GM23338 (cell line): ENCODE data around the gene CDYL. TPM values are rescaled to one million over a fixed set of nuclear protein-coding genes. Genes with fewer than 3 reads are reported as not detected.

Experiments used
- ATAC-seq: fragments of 200-7000 bp; cut with Tn5 transposase; 3 replicates; pipeline ENCODE4 v1.9.1; 2020
- DNase-seq: peaks from one replicate; pipeline ENCODE4 v3.0.0-alpha.2; 2015; ENCODE audit warnings: low spot score
- H2AFZ ChIP-seq: fragments of 200-600 bp; sonication (generic); 2 replicates; pipeline ENCODE4 v1.8.0; 2016; ENCODE audit warnings: antibody characterized with exemption, mild to moderate bottlenecking, moderate library complexity
- H3F3A ChIP-seq: fragments of 200-600 bp; sonication (generic); replicated peaks from 2 replicates; pipeline ENCODE4 v1.8.0; 2017; ENCODE audit warnings: antibody characterized with exemption, mixed run types, low read depth
- H3K27ac ChIP-seq: fragments of 200-600 bp; sonication (generic); 2 replicates; pipeline ENCODE4 v1.6.1; 2016; ENCODE audit warnings: low read depth
- H3K27me3 ChIP-seq: fragments of 200-600 bp; sonication (generic); 2 replicates; pipeline ENCODE4 v1.8.0; 2016; ENCODE audit warnings: mild to moderate bottlenecking, mixed run types, moderate library complexity; ENCODE audit not compliant: insufficient read depth
- H3K36me3 ChIP-seq: fragments of 200-600 bp; sonication (generic); 2 replicates; pipeline ENCODE4 v1.8.0; 2016; ENCODE audit warnings: mild to moderate bottlenecking; ENCODE audit not compliant: insufficient read depth
- H3K4me1 ChIP-seq: fragments of 200-600 bp; sonication (generic); 2 replicates; pipeline ENCODE4 v1.8.0; 2016; ENCODE audit warnings: mild to moderate bottlenecking, moderate library complexity; ENCODE audit not compliant: insufficient read depth
- H3K4me2 ChIP-seq: fragments of 200-600 bp; sonication (generic); 2 replicates; pipeline ENCODE4 v1.7.1; 2017; ENCODE audit warnings: mixed run types
- H3K4me3 ChIP-seq: fragments of 200-600 bp; sonication (generic); 2 replicates; pipeline ENCODE4 v1.6.1; 2016; ENCODE audit warnings: mixed run types
- H3K79me2 ChIP-seq: fragments of 200-600 bp; sonication (generic); replicated peaks from 2 replicates; pipeline ENCODE4 v1.8.0; 2017; ENCODE audit warnings: mild to moderate bottlenecking; ENCODE audit not compliant: insufficient read depth
- H3K9me2 ChIP-seq: fragments of 200-600 bp; sonication (generic); 2 replicates; pipeline ENCODE4 v1.8.0; 2017; ENCODE audit not compliant: insufficient read depth
- H4K20me1 ChIP-seq: fragments of 200-600 bp; sonication (generic); replicated peaks from 2 replicates; pipeline ENCODE4 v1.8.0; 2017; ENCODE audit warnings: mild to moderate bottlenecking; ENCODE audit not compliant: insufficient read depth
- H3K27ac Mint-ChIP-seq: 2 replicates; pipeline ENCODE4 v1.8.0; 2020; ENCODE audit warnings: inconsistent platforms, mild to moderate bottlenecking, moderate library complexity, mixed read lengths
- H3K27me3 Mint-ChIP-seq: 3 replicates; pipeline ENCODE4 v1.8.0; 2022; ENCODE audit warnings: low read depth, mild to moderate bottlenecking, moderate library complexity, mixed read lengths, inconsistent platforms; ENCODE audit not compliant: insufficient read depth, poor library complexity
- H3K36me3 Mint-ChIP-seq: 3 replicates; pipeline ENCODE4 v1.8.0; 2021; ENCODE audit warnings: low read depth, mild to moderate bottlenecking, inconsistent platforms, moderate library complexity, mixed read lengths
- H3K4me1 Mint-ChIP-seq: 3 replicates; pipeline ENCODE4 v1.8.0; 2020; ENCODE audit warnings: mild to moderate bottlenecking, inconsistent platforms, mixed read lengths
- H3K4me3 Mint-ChIP-seq: 3 replicates; pipeline ENCODE4 v1.8.0; 2021; ENCODE audit warnings: moderate library complexity, mild to moderate bottlenecking, inconsistent platforms, mixed read lengths
- H3K9me3 Mint-ChIP-seq: 3 replicates; pipeline ENCODE4 v1.8.0; 2020; ENCODE audit warnings: moderate library complexity, mild to moderate bottlenecking, inconsistent platforms, mixed read lengths
- CREB1 ChIP-seq: fragments of 250-450 bp; sonication (Bioruptor Pico); IDR thresholded peaks from 2 replicates; pipeline ENCODE4 v1.5.0; 2020; ENCODE audit warnings: low read depth, mild to moderate bottlenecking, moderate library complexity
- CTCF ChIP-seq, 2 experiments: fragments of 200-600 bp in 1 of 2; sonication (generic) in 1 of 2; conservative IDR thresholded peaks; 2 replicates each; pipeline versions ENCODE4 v1.5.1 to v1.6.1; 2016 to 2017; ENCODE audit warnings: antibody characterized with exemption in 2 of 2, low read depth in 2 of 2, mild to moderate bottlenecking in 2 of 2, moderate library complexity in 1 of 2
- ETS1 ChIP-seq: IDR thresholded peaks from 2 replicates; pipeline ENCODE4 v1.6.1; 2016; ENCODE audit warnings: antibody characterized with exemption
- EZH2 ChIP-seq: fragments of 200-600 bp; sonication (generic); IDR thresholded peaks from one replicate; pipeline ENCODE4 v1.8.0; 2017; ENCODE audit warnings: antibody characterized with exemption, mild to moderate bottlenecking, low read depth; ENCODE audit not compliant: unreplicated experiment
- EZH2phosphoT487 ChIP-seq: fragments of 200-600 bp; sonication (generic); IDR thresholded peaks from one replicate; pipeline ENCODE4 v1.8.1; 2018; ENCODE audit warnings: antibody characterized with exemption; ENCODE audit not compliant: unreplicated experiment
- JUNB ChIP-seq: IDR thresholded peaks from one replicate; pipeline ENCODE4 v1.6.1; 2016; ENCODE audit warnings: antibody characterized with exemption; ENCODE audit not compliant: unreplicated experiment
- NANOG ChIP-seq: IDR thresholded peaks from 2 replicates; pipeline ENCODE4 v1.6.1; 2016; ENCODE audit warnings: antibody characterized with exemption, borderline replicate concordance
- POLR2AphosphoS5 ChIP-seq: IDR thresholded peaks from 2 replicates; pipeline ENCODE4 v1.6.1; 2016; ENCODE audit warnings: antibody characterized with exemption, low read depth
- STAT1 ChIP-seq: IDR thresholded peaks from one replicate; pipeline ENCODE4 v1.6.1; 2016; ENCODE audit warnings: antibody characterized with exemption; ENCODE audit not compliant: unreplicated experiment
- ZNF114 ChIP-seq: fragments of 250-450 bp; sonication (Bioruptor Pico); IDR thresholded peaks from 2 replicates; pipeline ENCODE4 v1.5.0; 2020; ENCODE audit warnings: mild to moderate bottlenecking, moderate library complexity
- polyA plus RNA-seq: library from polyadenylated mRNA; unstranded; fragments of >200 nt; fragmentation: Nextera tagmentation; extraction: Ambion mirVana; gene quantifications from 2 replicates; pipeline ENCODE4 v1.2.1, GENCODE V29; 2016
- total RNA-seq: library from RNA; depleted of rRNA; stranded (reverse); fragments of >200 nt; shearing (Covaris generic); gene quantifications from 2 replicates; pipeline ENCODE4 v1.2.3, GENCODE V29; 2014
- TF ChIP-seq, protein P1 (sequence below): IDR thresholded peaks from one replicate; pipeline ENCODE4 v1.6.1; 2018; ENCODE audit warnings: antibody characterized with exemption; ENCODE audit not compliant: unreplicated experiment

CDYL gene
- total and polyA plus RNA-seq, 2 experiments from 2014 or later, result 67.2 to 128 TPM

DNA sequence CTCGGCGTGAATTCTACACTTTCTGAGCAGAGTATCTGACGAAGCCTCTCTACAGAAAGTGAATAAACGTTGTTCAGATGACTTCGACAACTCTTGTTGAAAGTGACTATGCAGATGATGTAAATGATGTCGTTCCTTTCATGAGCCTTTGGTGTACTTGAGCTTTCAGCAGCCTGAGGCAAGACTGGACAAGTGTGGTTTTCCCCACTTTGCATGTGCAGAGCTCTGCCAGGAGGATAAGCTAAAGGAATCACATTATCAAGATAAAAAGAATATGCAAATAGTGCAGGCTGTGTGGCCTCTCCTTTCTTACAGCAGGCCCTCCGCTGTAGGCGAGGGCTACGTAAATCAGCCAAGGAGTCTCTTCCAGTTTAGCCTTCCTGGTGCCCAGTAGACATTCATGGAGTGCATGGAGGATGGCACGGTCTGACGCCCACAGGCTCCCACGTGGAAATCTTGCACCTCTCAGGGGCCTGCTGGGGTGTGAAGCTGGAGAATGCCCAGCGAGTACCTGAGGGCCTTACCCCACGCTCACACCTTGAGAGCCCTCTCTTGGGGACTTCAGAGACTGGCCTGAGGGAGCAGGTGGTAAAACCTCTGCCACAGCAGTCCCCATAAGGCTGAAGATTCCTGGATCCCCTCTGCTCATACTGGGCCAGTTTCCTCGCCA lies 172.7 kb downstream of the CDYL start (continued):
- TF ChIP-seq EZH2phosphoT487 (no peak), EZH2 (no peak), CTCF (conservative IDR thresholded peaks at IDR 0.05; ENCODE audit: low read depth in 2 of 2) (no peak), ETS1 (no peak), JUNB (no peak), POLR2AphosphoS5 (no peak), STAT1 (no peak), ZNF114 (CRISPR knock-in tag) (no peak), CREB1 (no peak), NANOG (no peak)
- TF ChIP-seq, protein P1, sequence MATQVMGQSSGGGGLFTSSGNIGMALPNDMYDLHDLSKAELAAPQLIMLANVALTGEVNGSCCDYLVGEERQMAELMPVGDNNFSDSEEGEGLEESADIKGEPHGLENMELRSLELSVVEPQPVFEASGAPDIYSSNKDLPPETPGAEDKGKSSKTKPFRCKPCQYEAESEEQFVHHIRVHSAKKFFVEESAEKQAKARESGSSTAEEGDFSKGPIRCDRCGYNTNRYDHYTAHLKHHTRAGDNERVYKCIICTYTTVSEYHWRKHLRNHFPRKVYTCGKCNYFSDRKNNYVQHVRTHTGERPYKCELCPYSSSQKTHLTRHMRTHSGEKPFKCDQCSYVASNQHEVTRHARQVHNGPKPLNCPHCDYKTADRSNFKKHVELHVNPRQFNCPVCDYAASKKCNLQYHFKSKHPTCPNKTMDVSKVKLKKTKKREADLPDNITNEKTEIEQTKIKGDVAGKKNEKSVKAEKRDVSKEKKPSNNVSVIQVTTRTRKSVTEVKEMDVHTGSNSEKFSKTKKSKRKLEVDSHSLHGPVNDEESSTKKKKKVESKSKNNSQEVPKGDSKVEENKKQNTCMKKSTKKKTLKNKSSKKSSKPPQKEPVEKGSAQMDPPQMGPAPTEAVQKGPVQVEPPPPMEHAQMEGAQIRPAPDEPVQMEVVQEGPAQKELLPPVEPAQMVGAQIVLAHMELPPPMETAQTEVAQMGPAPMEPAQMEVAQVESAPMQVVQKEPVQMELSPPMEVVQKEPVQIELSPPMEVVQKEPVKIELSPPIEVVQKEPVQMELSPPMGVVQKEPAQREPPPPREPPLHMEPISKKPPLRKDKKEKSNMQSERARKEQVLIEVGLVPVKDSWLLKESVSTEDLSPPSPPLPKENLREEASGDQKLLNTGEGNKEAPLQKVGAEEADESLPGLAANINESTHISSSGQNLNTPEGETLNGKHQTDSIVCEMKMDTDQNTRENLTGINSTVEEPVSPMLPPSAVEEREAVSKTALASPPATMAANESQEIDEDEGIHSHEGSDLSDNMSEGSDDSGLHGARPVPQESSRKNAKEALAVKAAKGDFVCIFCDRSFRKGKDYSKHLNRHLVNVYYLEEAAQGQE, result no peak

GRCh38 chr6:4950076-4950475 lies 173.9 kb downstream of the CDYL start:
- Histone ChIP-seq H3F3A (no peaks in the 10 kb centered on the region), H4K20me1 (peaks cover 3% of the 10 kb centered on the region; the same call in 1 of the 2 replicates), H3K36me3 (peaks cover 4% of the 10 kb centered on the region; the same call in 1 of the 2 replicates), H3K79me2 (peaks cover 8% of the 10 kb centered on the region; the same call in 1 of the 2 replicates), H3K27me3 (no peaks in the 10 kb centered on the region), H3K27ac (0 out of 2 replicates have a peak overlapping the region, but pooled peaks have one; percentile 50), H3K4me1 (peaks cover 23% of the 10 kb centered on the region; the same call in 1 of the 2 replicates), H3K4me2 (no peak overlapping the region), H2AFZ (no peak overlapping the region), H3K4me3 (no peak overlapping the region), H3K9me2 (no peaks in the 10 kb centered on the region)
- no peaks in the 10 kb centered on the region for H3K9me3 Mint-ChIP-seq
- DNase-seq (no peak), ATAC-seq (peak; percentile 24)
- TF ChIP-seq, protein P1, result no peak
- 0 out of 4 replicates have a peak, but pooled peaks of 1 of the 2 experiments have one; percentile 2 for TF ChIP-seq CTCF (conservative IDR thresholded peaks at IDR 0.05; ENCODE audit: low read depth in 2 of 2)
- H3K4me1 Mint-ChIP-seq, result peaks cover 41% of the 10 kb centered on the region
- peaks cover 67% of the 10 kb centered on the region for H3K36me3 Mint-ChIP-seq
- peaks cover 27% of the 10 kb centered on the region for H3K27me3 Mint-ChIP-seq
- H3K4me3 Mint-ChIP-seq, result no peak overlapping the region
- peak overlapping the region; percentile 60; the same call in 1 of the 2 replicates for H3K27ac Mint-ChIP-seq
